ENCODE results near the gene TAF11L6. TPM values are rescaled to one million over a fixed set of nuclear protein-coding genes. Genes with fewer than 3 reads are reported as not detected.

TAF11L6 gene
- total RNA-seq: not detected in 2 replicates

GRCh38 chr5:17528369-17528768 is at the start of gene TAF11L6:
Gene TAF11L6 (plus strand): TSS chr5:17528669.

GRCh38 chr5:17497931-17498330 is 30.5 kb upstream of the TAF11L6 start, which contains the start of gene TAF11L2:
Gene TAF11L2 (plus strand): TSS chr5:17498231.

GRCh38 chr5:17518067-17518466 is 10.4 kb upstream of the TAF11L6 start, which contains the start of gene TAF11L3:
Gene TAF11L3 (plus strand): TSS chr5:17518367.

GRCh38 chr5:17521501-17521900 is 7.0 kb upstream of the TAF11L6 start, which contains the start of gene TAF11L4:
Gene TAF11L4 (plus strand): TSS chr5:17521801.

GRCh38 chr5:17524935-17525334 is 3.5 kb upstream of the TAF11L6 start, which contains the start of gene TAF11L5:
Gene TAF11L5 (plus strand): TSS chr5:17525235.

Small RNAs within 50 kb of the gene (small RNA-seq; reads per million reads assigned to genes)
- not detected for gene AC106774.3

Other genes starting within 250 kb of the TAF11L6 start
- not detected in 2 replicates for gene TAF11L2, start 30.4 kb upstream of the TAF11L6 start, total RNA-seq
- gene TAF11L3, start 10.3 kb upstream of the TAF11L6 start, total RNA-seq: not detected in 2 replicates
- not detected in 2 replicates for gene TAF11L4, start 6.9 kb upstream of the TAF11L6 start, total RNA-seq
- gene TAF11L5, start 3.4 kb upstream of the TAF11L6 start, total RNA-seq: not detected in 2 replicates
- not detected in 2 replicates for gene TAF11L7, start 57.1 kb downstream of the TAF11L6 start, total RNA-seq
- gene TAF11L8, start 62.3 kb downstream of the TAF11L6 start, total RNA-seq: not detected in 2 replicates
- not detected in 2 replicates for gene TAF11L9, start 65.7 kb downstream of the TAF11L6 start, total RNA-seq
- gene TAF11L10, start 69.2 kb downstream of the TAF11L6 start, total RNA-seq: not detected in 2 replicates
- not detected in 2 replicates for gene TAF11L11, start 75.5 kb downstream of the TAF11L6 start, total RNA-seq
- gene TAF11L12, start 81.7 kb downstream of the TAF11L6 start, total RNA-seq: not detected in 2 replicates
- gene TAF11L13, start 103.4 kb downstream of the TAF11L6 start, total RNA-seq: not detected in 2 replicates
- gene TAF11L14, start 105.8 kb downstream of the TAF11L6 start, total RNA-seq: not detected in 2 replicates